Type B pancreatic cell (in vitro differentiated cells): ENCODE data around the gene SLC16A6. TPM values are rescaled to one million over a fixed set of nuclear protein-coding genes. Genes with fewer than 3 reads are reported as not detected.
"Not testable (repeated sequence)": the region's sequence is repeated elsewhere in the genome, so short reads cannot be mapped to it uniquely, and the experiment has no call there.

Experiments
- DNase-seq: peaks from one replicate; pipeline ENCODE4 v3.0.0; 2021; ENCODE audit warnings: mixed read lengths; ENCODE audit not compliant: unreplicated experiment; ENCODE audit errors: extremely low spot score
- H3K27ac Mint-ChIP-seq: 2 replicates; pipeline ENCODE4 v1.8.0; 2021; ENCODE audit warnings: mild to moderate bottlenecking, mixed read lengths
- H3K27me3 Mint-ChIP-seq: 2 replicates; pipeline ENCODE4 v1.8.0; 2021; ENCODE audit warnings: mixed read lengths
- H3K36me3 Mint-ChIP-seq: 2 replicates; pipeline ENCODE4 v1.8.0; 2021; ENCODE audit warnings: mixed read lengths
- H3K4me1 Mint-ChIP-seq: one replicate; pipeline ENCODE4 v1.8.0; 2021; ENCODE audit warnings: mixed read lengths; ENCODE audit not compliant: unreplicated experiment
- H3K4me3 Mint-ChIP-seq: 2 replicates; pipeline ENCODE4 v1.8.0; 2021; ENCODE audit warnings: mild to moderate bottlenecking, mixed read lengths
- H3K9me3 Mint-ChIP-seq: 2 replicates; pipeline ENCODE4 v1.8.0; 2021; ENCODE audit warnings: mixed read lengths
- total RNA-seq: library from RNA; stranded (reverse); gene quantifications from 2 replicates; pipeline ENCODE4 v1.2.1, GENCODE V29; 2021; ENCODE audit warnings: low replicate concordance
- TF ChIP-seq, protein P1 (sequence below): fragments of 200-600 bp; sonication (generic); conservative IDR thresholded peaks from 2 replicates; pipeline ENCODE4 v1.5.0; 2021; ENCODE audit warnings: antibody characterized with exemption, mild to moderate bottlenecking

Gene SLC16A6
- total RNA-seq, 1 donor from 2014 or later, result 1.6 TPM

DNA sequence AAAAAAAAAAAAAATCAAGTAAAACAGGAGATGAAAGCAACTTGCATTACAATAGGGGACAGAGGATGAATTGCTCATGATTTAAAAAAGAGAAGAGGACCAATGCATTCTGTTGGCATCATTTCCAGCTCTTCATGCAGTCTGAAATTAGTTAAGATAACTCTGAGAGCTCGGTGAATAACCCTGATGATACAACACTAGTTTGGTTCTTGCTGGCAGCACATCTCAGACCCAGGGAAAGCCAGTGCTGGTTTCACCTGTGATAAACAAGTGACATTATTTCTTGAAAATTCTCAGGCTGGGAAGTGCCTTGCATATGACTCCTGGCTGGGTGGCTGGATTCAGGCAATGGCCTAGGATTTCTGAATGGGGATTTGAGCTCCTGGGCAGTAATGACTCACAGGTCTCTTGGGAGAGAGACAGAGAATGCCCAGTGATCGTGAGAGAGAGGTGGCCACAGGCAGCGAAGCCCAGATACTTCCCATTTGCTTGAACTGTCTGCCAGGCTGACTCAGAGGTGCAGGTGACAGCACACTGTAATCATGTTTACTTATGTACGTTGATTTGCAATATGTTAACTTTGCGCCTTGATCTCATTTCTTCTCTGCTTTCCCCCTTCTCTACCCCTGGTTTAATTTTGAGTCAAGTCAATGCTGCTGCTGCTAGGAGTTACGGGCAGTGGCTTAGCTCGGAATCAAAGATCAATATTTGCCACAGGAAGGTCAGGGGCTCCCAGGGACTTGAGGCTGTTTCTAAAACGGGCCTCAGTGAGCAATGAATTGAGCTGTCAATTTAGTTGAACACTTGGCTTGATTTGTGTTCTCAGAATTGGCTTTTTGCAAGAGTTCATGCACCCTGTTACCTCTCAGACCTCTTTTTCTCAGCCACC, 27.4 kb upstream of the SLC16A6 start:
- Mint-ChIP-seq H3K27ac (no peak overlapping the region), H3K4me1 (peaks cover 22% of the 10 kb centered on the region), H3K36me3 (no peaks in the 10 kb centered on the region), H3K4me3 (peak overlapping the region; percentile 21), H3K9me3 (no peaks in the 10 kb centered on the region), H3K27me3 (no peaks in the 10 kb centered on the region)
- TF ChIP-seq, protein P1, sequence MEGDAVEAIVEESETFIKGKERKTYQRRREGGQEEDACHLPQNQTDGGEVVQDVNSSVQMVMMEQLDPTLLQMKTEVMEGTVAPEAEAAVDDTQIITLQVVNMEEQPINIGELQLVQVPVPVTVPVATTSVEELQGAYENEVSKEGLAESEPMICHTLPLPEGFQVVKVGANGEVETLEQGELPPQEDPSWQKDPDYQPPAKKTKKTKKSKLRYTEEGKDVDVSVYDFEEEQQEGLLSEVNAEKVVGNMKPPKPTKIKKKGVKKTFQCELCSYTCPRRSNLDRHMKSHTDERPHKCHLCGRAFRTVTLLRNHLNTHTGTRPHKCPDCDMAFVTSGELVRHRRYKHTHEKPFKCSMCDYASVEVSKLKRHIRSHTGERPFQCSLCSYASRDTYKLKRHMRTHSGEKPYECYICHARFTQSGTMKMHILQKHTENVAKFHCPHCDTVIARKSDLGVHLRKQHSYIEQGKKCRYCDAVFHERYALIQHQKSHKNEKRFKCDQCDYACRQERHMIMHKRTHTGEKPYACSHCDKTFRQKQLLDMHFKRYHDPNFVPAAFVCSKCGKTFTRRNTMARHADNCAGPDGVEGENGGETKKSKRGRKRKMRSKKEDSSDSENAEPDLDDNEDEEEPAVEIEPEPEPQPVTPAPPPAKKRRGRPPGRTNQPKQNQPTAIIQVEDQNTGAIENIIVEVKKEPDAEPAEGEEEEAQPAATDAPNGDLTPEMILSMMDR, result no peak
- DNase-seq, result no peak

DNA sequence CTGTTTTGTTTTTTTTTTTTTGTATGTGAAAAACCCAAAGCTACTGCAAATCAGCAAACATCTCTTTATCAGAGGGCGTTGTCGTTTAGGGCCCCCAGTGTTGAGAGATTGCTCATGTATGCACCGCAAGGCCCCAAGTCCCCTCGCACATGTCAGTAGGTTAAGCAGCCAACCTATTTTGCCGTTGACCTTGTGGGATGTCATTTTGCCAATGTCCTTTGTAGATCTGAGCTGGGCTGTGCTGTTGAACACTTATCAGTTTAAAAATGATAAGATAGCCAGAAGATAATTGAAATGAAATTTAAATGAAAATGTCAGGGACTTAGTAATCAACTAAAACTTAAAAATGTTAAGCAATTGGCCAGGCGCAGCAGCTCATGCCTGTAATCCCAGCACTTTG, 26.5 kb upstream of the SLC16A6 start:
- H3K4me1 Mint-ChIP-seq, result peaks cover 25% of the 10 kb centered on the region
- H3K27ac Mint-ChIP-seq, result no peak overlapping the region
- H3K9me3 Mint-ChIP-seq, result no peaks in the 10 kb centered on the region
- H3K27me3 Mint-ChIP-seq, result no peaks in the 10 kb centered on the region
- no peaks in the 10 kb centered on the region for H3K36me3 Mint-ChIP-seq
- TF ChIP-seq, protein P1, result no peak
- no peak overlapping the region for H3K4me3 Mint-ChIP-seq
- no peak for DNase-seq

- TF ChIP-seq, protein P1, result no peak
- H3K36me3 Mint-ChIP-seq, result no peaks in the 10 kb centered on the region
- H3K4me3 Mint-ChIP-seq, result no peak overlapping the region
- H3K4me1 Mint-ChIP-seq, result peaks cover 23% of the 10 kb centered on the region
- no peak for DNase-seq
- no peaks in the 10 kb centered on the region for H3K27me3 Mint-ChIP-seq
- H3K27ac Mint-ChIP-seq, result no peak overlapping the region
- no peaks in the 10 kb centered on the region for H3K9me3 Mint-ChIP-seq
These were observed 25.0 kb upstream of the SLC16A6 start for GRCh38 chr17:68315930-68316329.

DNA sequence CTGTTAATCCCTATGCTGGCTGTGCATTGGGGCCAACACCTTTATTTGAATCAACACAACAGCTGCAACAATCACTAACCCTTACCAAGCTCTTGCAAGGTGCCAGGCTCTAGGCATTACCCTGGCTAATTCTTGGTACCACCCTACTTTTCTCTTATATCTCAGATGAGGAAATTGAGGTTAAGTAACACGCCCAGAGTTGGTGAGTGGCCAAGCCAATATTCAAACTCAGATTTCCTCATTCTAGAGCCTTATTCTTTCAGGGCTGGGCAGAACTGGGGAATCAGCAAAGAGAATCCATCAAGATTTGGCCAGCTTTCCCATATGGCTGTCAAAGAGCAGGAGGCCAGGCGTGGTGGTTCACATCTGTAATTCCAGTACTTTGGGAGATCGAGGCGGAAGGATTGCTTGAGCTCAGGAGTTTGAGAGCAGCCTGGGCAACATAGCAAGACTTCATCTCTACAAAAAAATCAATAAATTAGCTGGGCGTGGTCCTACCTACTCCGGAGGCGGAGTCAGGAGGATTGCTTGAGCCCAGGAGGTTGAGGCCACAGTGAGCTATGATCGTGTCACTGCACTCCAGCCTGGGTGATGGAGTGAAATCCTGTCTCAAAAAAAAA, 24.1 kb upstream of the SLC16A6 start:
- DNase-seq, result no peak
- no peak overlapping the region for H3K4me3 Mint-ChIP-seq
- no peaks in the 10 kb centered on the region for H3K36me3 Mint-ChIP-seq
- H3K4me1 Mint-ChIP-seq, result peaks cover 17% of the 10 kb centered on the region
- no peaks in the 10 kb centered on the region for H3K27me3 Mint-ChIP-seq
- no peak overlapping the region for H3K27ac Mint-ChIP-seq
- H3K9me3 Mint-ChIP-seq, result no peaks in the 10 kb centered on the region
- TF ChIP-seq, protein P1, result no peak

GRCh38 chr17:68310152-68310551, 19.2 kb upstream of the SLC16A6 start:
- Mint-ChIP-seq H3K27ac (no peak overlapping the region), H3K4me3 (no peak overlapping the region), H3K27me3 (no peaks in the 10 kb centered on the region), H3K9me3 (no peaks in the 10 kb centered on the region), H3K36me3 (peaks cover 3% of the 10 kb centered on the region), H3K4me1 (peaks cover 6% of the 10 kb centered on the region)
- no peak for DNase-seq
- TF ChIP-seq, protein P1, result no peak

- H3K4me3 Mint-ChIP-seq, H3K9me3 Mint-ChIP-seq, H3K36me3 Mint-ChIP-seq, H3K4me1 Mint-ChIP-seq, DNase-seq, H3K27me3 Mint-ChIP-seq, H3K27ac Mint-ChIP-seq: not testable (repeated sequence)
These were observed 18.2 kb upstream of the SLC16A6 start for GRCh38 chr17:68309066-68309670.

DNA sequence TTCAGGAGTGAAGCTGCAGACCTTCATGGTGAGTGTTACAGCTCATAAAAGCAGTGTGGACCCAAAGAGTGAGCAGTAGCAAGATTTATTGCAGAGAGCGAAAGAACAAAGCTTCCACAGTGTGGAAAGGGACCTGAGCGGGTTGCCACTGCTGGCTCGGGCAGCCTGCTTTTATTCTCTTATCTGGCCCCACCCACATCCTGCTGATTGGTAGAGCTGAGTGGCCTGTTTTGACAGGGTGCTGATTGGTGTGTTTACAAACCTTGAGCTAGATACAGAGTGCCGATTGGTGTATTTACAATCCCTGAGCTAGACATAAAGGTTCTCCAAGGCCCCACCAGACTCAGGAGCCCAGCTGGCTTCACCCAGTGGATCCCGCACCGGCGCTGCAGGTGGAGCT, 17.6 kb upstream of the SLC16A6 start:
- H3K4me3 Mint-ChIP-seq, H3K4me1 Mint-ChIP-seq, H3K27ac Mint-ChIP-seq, H3K36me3 Mint-ChIP-seq, DNase-seq, H3K27me3 Mint-ChIP-seq, H3K9me3 Mint-ChIP-seq: not testable (repeated sequence)
